Measurements from ENCODE around the gene NCOA7.

GRCh38 chr6:125746731-125747588 is 43.8 kb upstream of the NCOA7 start:
- peak; percentile 3 for TF ChIP-seq CTCF (IDR thresholded peaks at IDR 0.05; ENCODE audit: low read depth, low read length, missing input control)
- TF ChIP-seq TAF1 (conservative IDR thresholded peaks at IDR 0.05): peak; percentile 89
- peak in 1 of 2 donors; percentile 46 for TF ChIP-seq EGR1 (IDR thresholded peaks at IDR 0.05; ENCODE audit: low read depth in 2 of 2)
- peak; percentile 83 for TF ChIP-seq YY1 (IDR thresholded peaks at IDR 0.05)
- TF ChIP-seq ZBTB33 (IDR thresholded peaks at IDR 0.05): no peak
- TF ChIP-seq SP1 (IDR thresholded peaks at IDR 0.05): peak; percentile 70
- peak; percentile 80 for TF ChIP-seq REST (IDR thresholded peaks at IDR 0.05)
- TF ChIP-seq MAX (IDR thresholded peaks at IDR 0.05): peak; percentile 53
- peak in 1 of 2 donors; percentile 20 for TF ChIP-seq GABPA (IDR thresholded peaks at IDR 0.05 in 1 of 2, conservative IDR thresholded peaks at IDR 0.05 in 1 of 2)
- peak; percentile 82 to 90 for TF ChIP-seq RXRA (IDR thresholded peaks at IDR 0.05)
- TF ChIP-seq ATF3 (IDR thresholded peaks at IDR 0.05): no peak
- TF ChIP-seq HNF4A (conservative IDR thresholded peaks at IDR 0.05): peak; percentile 55 to 58
- TF ChIP-seq RAD21 (IDR thresholded peaks at IDR 0.05): peak; percentile 31 to 60

Measured in liver (tissue), 3 donors.